ENCODE data around the gene TUBGCP2. TPM values are rescaled to one million over a fixed set of nuclear protein-coding genes. Genes with fewer than 3 reads are reported as not detected.

Gene TUBGCP2
- total and polyA plus RNA-seq, 2 of the 13 experiments (the other 11 are each of a cell fraction or from before 2014, with no cell fraction given), result 21.3 to 34.5 TPM

- TF ChIP-seq MLXIP (CRISPR knock-in tag; IDR thresholded peaks at IDR 0.05; ENCODE audit: borderline replicate concordance) (no peak), MAZ (IDR thresholded peaks at IDR 0.05; ENCODE audit: borderline replicate concordance, low read depth, low read length) (peak; percentile 38; the same call in 1 of the 2 replicates), MAZ (CRISPR knock-in tag; IDR thresholded peaks at IDR 0.05; ENCODE audit: low read depth) (no peak), PBX2 (CRISPR knock-in tag; IDR thresholded peaks at IDR 0.05) (no peak)
Measured at GRCh38 chr10:133329491-133330202, 21.0 kb upstream of the TUBGCP2 start (continued).

- H2AFZ ChIP-seq (ENCODE audit: low read length), result no peak overlapping the region
- H4K20me1 ChIP-seq (ENCODE audit: insufficient read depth, low read length), result no peaks in the 10 kb centered on the region
- peaks cover 29% of the 10 kb centered on the region for H3K4me1 ChIP-seq (ENCODE audit: insufficient read depth, low read length)
- no peak for FAIRE-seq
- in situ Hi-C loops (cut with HindIII; ENCODE audit: extremely low pct_ligation_motif_present, low pct_unique_long_range_greater_than_20kb), result no loop called here
- CTCF ChIA-PET (ENCODE audit: low intra/inter-chr PET ratio, low total read pairs), result interaction anchor here (0.6 to 0.8 kb wide), 2 partner anchors 10 to 15 kb away, joined by 3 read pairs; no protein-coding TSS in a partner anchor
- BruUV-seq (replicated peaks), result no TSS peak
- H3K4me2 ChIP-seq (ENCODE audit: low read depth, low read length), result no peak overlapping the region
- peaks cover 7 to 70% of the 10 kb centered on the region in 2 experiments for H3K27me3 ChIP-seq (ENCODE audit: control insufficient read depth in 1 of 2, insufficient read depth in 2 of 2, low read length in 2 of 2)
- H3K36me3 ChIP-seq (replicated peaks in 1 of 2; ENCODE audit: control insufficient read depth in 1 of 2, insufficient read depth in 2 of 2, low read length in 2 of 2), result no peaks in the 10 kb centered on the region
- no peaks in the 10 kb centered on the region for H3K9me3 ChIP-seq (ENCODE audit: low read length)
- no peaks in the 10 kb centered on the region for H3K79me2 ChIP-seq (ENCODE audit: insufficient read depth, low read length)
- no peak overlapping the region; a peak in 1 of 6 replicates for H3K4me3 ChIP-seq (replicated peaks in 1 of 3; ENCODE audit: insufficient read depth in 1 of 3, low read depth in 2 of 3, low read length in 3 of 3)
- WGBS (ENCODE audit: low lambda C conversion rate), result 38% methylated on average over 8 of the region's 15 CpGs
- H3K9ac ChIP-seq (ENCODE audit: insufficient read depth, low read depth, low read length), result no peak overlapping the region
- no peak for DNase-seq (ENCODE audit: low spot score)
- no peak for ATAC-seq
- POLR2A ChIA-PET, result interaction anchor here (1.8 to 4.5 kb wide), 4 partner anchors 19 to 50 kb away, joined by 7 to 31 read pairs (median 10); partner anchors contain the start of genes FUOM, PAOX and PRAP1
- H3K27ac ChIP-seq (ENCODE audit: extremely low read length, insufficient read depth, low read length), result no peak overlapping the region
- intact Hi-C loops (cut with micrococcal nuclease; ENCODE audit: unreplicated experiment), result loop anchor here (1.0 to 10.0 kb wide), 3 partner anchors 21 to 66 kb away; partner anchors contain the start of genes ECHS1, MTG1 and PAOX
- TF ChIP-seq BRF2 (CRISPR knock-in tag; IDR thresholded peaks at IDR 0.05) (no peak), ZNF253 (CRISPR knock-in tag; IDR thresholded peaks at IDR 0.05; ENCODE audit: borderline replicate concordance) (no peak), ATF2 (CRISPR knock-in tag; IDR thresholded peaks at IDR 0.05) (no peak)
Measured at GRCh38 chr10:133328358-133329343, 20.0 kb upstream of the TUBGCP2 start.
